Liver (tissue), 9 donors: ENCODE data around the gene SMIM24. TPM values are rescaled to one million over a fixed set of nuclear protein-coding genes. Genes with fewer than 3 reads are reported as not detected.

Experiments
- DNase-seq: peaks from one replicate; pipeline ENCODE4 v3.0.0-alpha.2; 2017; ENCODE audit warnings: low spot score
- H3K27ac ChIP-seq, 2 donors: one replicate each; pipeline ENCODE4 v1.7.0; 2013; ENCODE audit warnings: inconsistent platforms in 2 of 2, low read length in 2 of 2, control low read depth in 1 of 2, low read depth in 1 of 2, mild to moderate bottlenecking in 1 of 2
- H3K27me3 ChIP-seq, 4 donors: one replicate each; pipeline versions ENCODE4 v1.6.1 to v1.7.0; 2013; ENCODE audit warnings: low read length in 3 of 4, inconsistent platforms in 1 of 4, mild to moderate bottlenecking in 1 of 4, moderate library complexity in 1 of 4; ENCODE audit not compliant: control insufficient read depth in 4 of 4, insufficient read depth in 4 of 4
- H3K36me3 ChIP-seq, 4 donors: one replicate each; pipeline versions ENCODE4 v1.6.1 to v1.7.0; 2013; ENCODE audit warnings: low read length in 3 of 4, mild to moderate bottlenecking in 3 of 4, low read depth in 1 of 4, moderate library complexity in 1 of 4; ENCODE audit not compliant: control insufficient read depth in 4 of 4, insufficient read depth in 3 of 4
- H3K4me1 ChIP-seq, 4 donors: one replicate each; pipeline versions ENCODE4 v1.6.1 to v1.7.0; 2013; ENCODE audit warnings: low read length in 3 of 4, mild to moderate bottlenecking in 3 of 4, moderate library complexity in 1 of 4; ENCODE audit not compliant: control insufficient read depth in 4 of 4, insufficient read depth in 4 of 4
- H3K4me3 ChIP-seq, 3 donors: one replicate each; pipeline versions ENCODE4 v1.6.1 to v1.7.0; 2013; ENCODE audit warnings: low read length in 3 of 3, control low read depth in 1 of 3, low read depth in 1 of 3, mild to moderate bottlenecking in 1 of 3
- H3K9ac ChIP-seq, 2 donors: one replicate each; pipeline ENCODE4 v1.7.0; 2013; ENCODE audit warnings: low read length in 2 of 2, mild to moderate bottlenecking in 2 of 2, moderate library complexity in 2 of 2, control low read depth in 1 of 2, low read depth in 1 of 2
- H3K9me3 ChIP-seq, 4 donors: one replicate each; pipeline versions ENCODE4 v1.6.1 to v1.7.0; 2013; ENCODE audit warnings: low read length in 3 of 4; ENCODE audit not compliant: control insufficient read depth in 4 of 4
- EGR1 ChIP-seq, 2 donors: IDR thresholded peaks; 2 replicates each; pipeline ENCODE4 v1.6.1; 2016 to 2018; ENCODE audit warnings: antibody characterized with exemption in 2 of 2, low read depth in 2 of 2
- FOXA1 ChIP-seq: IDR thresholded peaks from 2 replicates; pipeline ENCODE4 v1.6.1; 2016; ENCODE audit warnings: antibody characterized with exemption
- FOXA2 ChIP-seq: IDR thresholded peaks from 2 replicates; pipeline ENCODE4 v1.6.1; 2016; ENCODE audit warnings: antibody characterized with exemption
- GABPA ChIP-seq, 2 donors: IDR thresholded peaks in 1 of 2; conservative IDR thresholded peaks in 1 of 2; 2 replicates each; pipeline ENCODE4 v1.6.1; 2016; ENCODE audit warnings: antibody characterized with exemption in 2 of 2, mild to moderate bottlenecking in 1 of 2, moderate library complexity in 1 of 2
- HNF4A ChIP-seq, 2 donors: conservative IDR thresholded peaks; 2 replicates each; pipeline ENCODE4 v1.6.1; 2016; ENCODE audit warnings: antibody characterized with exemption in 2 of 2, mild to moderate bottlenecking in 2 of 2
- HNF4G ChIP-seq: IDR thresholded peaks from 2 replicates; pipeline ENCODE4 v1.6.1; 2016; ENCODE audit warnings: antibody characterized with exemption
- JUND ChIP-seq, 2 donors: IDR thresholded peaks; 2 replicates each; pipeline ENCODE4 v1.6.1; 2016; ENCODE audit warnings: antibody characterized with exemption in 2 of 2
- NR2F2 ChIP-seq: IDR thresholded peaks from 2 replicates; pipeline ENCODE4 v1.6.1; 2016; ENCODE audit warnings: antibody characterized with exemption
- RAD21 ChIP-seq, 2 donors: IDR thresholded peaks; 2 replicates each; pipeline ENCODE4 v1.6.1; 2016; ENCODE audit warnings: antibody characterized with exemption in 2 of 2, mild to moderate bottlenecking in 2 of 2
- REST ChIP-seq: IDR thresholded peaks from 2 replicates; pipeline ENCODE4 v1.6.1; 2016; ENCODE audit warnings: antibody characterized with exemption, mild to moderate bottlenecking
- RXRA ChIP-seq, 2 donors: IDR thresholded peaks; 2 replicates each; pipeline ENCODE4 v1.6.1; 2017 to 2018; ENCODE audit warnings: antibody characterized with exemption in 2 of 2, mild to moderate bottlenecking in 1 of 2
- SP1 ChIP-seq: IDR thresholded peaks from 2 replicates; pipeline ENCODE4 v1.6.1; 2018; ENCODE audit warnings: antibody characterized with exemption, mild to moderate bottlenecking
- TAF1 ChIP-seq: conservative IDR thresholded peaks from 2 replicates; pipeline ENCODE4 v1.6.1; 2016; ENCODE audit warnings: antibody characterized with exemption, mild to moderate bottlenecking
- YY1 ChIP-seq: IDR thresholded peaks from 2 replicates; pipeline ENCODE4 v1.6.1; 2016; ENCODE audit warnings: antibody characterized with exemption, mild to moderate bottlenecking
- WGBS: extraction: QIAGEN DNeasy Blood & Tissue Kit; methylation state at CpG from one replicate; pipeline ENCODE4 v1.1.7; 2013; 5-methylcytosine and 5-hydroxymethylcytosine counted together
- polyA plus RNA-seq, 2 donors: library from polyadenylated mRNA; stranded (reverse) in 1 of 2; unstranded in 1 of 2; fragments of 200-250 nt in 1 of 2; fragments of >200 nt in 1 of 2; fragmentation: Nextera tagmentation in 1 of 2; extraction: Ambion mirVana in 1 of 2; gene quantifications; one replicate each; pipeline versions ENCODE4 v1.2.1 to v1.2.3, GENCODE V29; 2013 to 2015
- total RNA-seq, 2 donors: library from RNA; depleted of rRNA; stranded (reverse); fragments of >200 nt; gene quantifications; one replicate each; pipeline ENCODE4 v1.2.3, GENCODE V29; 2014
- TF ChIP-seq, protein P1 (sequence below): IDR thresholded peaks from 2 replicates; pipeline ENCODE4 v1.6.1; 2016; ENCODE audit warnings: antibody characterized with exemption
- TF ChIP-seq, protein P2 (sequence below): fragments of 150-350 bp; IDR thresholded peaks from 2 replicates; pipeline ENCODE4 v1.5.1; 2017; ENCODE audit warnings: improper control_type of control experiment, low read depth, low read length; ENCODE audit not compliant: missing input control
- TF ChIP-seq, protein P3 (sequence below): IDR thresholded peaks from 2 replicates; pipeline ENCODE4 v1.6.1; 2016; ENCODE audit warnings: antibody characterized with exemption
- TF ChIP-seq, protein P4 (sequence below): IDR thresholded peaks from 2 replicates; pipeline ENCODE4 v1.6.1; 2016; ENCODE audit warnings: antibody characterized with exemption
- donor health status: healthy.
- donor health status: healthy.
- donor health status: healthy.
- donor health status: healthy.
- donor health status: healthy.

SMIM24 gene
- total and polyA plus RNA-seq, 4 donors, result 0.17 to 13.7 (median 2.8) TPM

DNA sequence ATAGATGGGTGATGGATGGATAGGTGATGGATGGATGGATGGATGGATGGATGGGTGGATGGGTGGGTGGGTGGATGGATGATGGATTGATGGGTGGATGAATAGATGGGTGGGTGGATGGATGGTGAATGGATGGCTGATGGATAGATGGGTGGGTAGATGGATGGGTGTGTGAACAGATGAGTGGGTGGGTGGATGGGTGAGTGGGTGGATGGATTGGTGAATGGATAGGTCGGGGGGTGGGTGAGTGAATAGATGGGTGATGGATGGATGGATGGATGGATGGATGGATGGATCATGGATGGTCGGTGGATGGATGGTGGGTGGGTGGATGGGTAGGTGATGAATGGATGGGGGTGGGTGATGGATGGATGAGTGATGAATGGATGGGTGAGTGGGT is 3.5 kb downstream of the SMIM24 start:
- H3K4me3 ChIP-seq, result no peak overlapping the region
- H3K27ac ChIP-seq, result no peak overlapping the region
- TF ChIP-seq TAF1 (no peak), JUND (IDR thresholded peaks at IDR 0.05) (no peak), FOXA1 (no peak), HNF4A (conservative IDR thresholded peaks at IDR 0.05) (no peak), FOXA2 (no peak), YY1 (no peak), HNF4G (no peak), EGR1 (IDR thresholded peaks at IDR 0.05; ENCODE audit: low read depth in 2 of 2) (no peak), REST (no peak), RAD21 (IDR thresholded peaks at IDR 0.05) (no peak), RXRA (IDR thresholded peaks at IDR 0.05) (no peak), GABPA (IDR thresholded peaks at IDR 0.05 in 1 of 2, conservative IDR thresholded peaks at IDR 0.05 in 1 of 2) (no peak), NR2F2 (no peak), SP1 (no peak)
- TF ChIP-seq, protein P1, sequence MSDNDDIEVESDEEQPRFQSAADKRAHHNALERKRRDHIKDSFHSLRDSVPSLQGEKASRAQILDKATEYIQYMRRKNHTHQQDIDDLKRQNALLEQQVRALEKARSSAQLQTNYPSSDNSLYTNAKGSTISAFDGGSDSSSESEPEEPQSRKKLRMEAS, result no peak
- TF ChIP-seq, protein P2, sequence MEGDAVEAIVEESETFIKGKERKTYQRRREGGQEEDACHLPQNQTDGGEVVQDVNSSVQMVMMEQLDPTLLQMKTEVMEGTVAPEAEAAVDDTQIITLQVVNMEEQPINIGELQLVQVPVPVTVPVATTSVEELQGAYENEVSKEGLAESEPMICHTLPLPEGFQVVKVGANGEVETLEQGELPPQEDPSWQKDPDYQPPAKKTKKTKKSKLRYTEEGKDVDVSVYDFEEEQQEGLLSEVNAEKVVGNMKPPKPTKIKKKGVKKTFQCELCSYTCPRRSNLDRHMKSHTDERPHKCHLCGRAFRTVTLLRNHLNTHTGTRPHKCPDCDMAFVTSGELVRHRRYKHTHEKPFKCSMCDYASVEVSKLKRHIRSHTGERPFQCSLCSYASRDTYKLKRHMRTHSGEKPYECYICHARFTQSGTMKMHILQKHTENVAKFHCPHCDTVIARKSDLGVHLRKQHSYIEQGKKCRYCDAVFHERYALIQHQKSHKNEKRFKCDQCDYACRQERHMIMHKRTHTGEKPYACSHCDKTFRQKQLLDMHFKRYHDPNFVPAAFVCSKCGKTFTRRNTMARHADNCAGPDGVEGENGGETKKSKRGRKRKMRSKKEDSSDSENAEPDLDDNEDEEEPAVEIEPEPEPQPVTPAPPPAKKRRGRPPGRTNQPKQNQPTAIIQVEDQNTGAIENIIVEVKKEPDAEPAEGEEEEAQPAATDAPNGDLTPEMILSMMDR, result no peak
- TF ChIP-seq, protein P3, sequence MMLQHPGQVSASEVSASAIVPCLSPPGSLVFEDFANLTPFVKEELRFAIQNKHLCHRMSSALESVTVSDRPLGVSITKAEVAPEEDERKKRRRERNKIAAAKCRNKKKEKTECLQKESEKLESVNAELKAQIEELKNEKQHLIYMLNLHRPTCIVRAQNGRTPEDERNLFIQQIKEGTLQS, result no peak
- TF ChIP-seq, protein P4, sequence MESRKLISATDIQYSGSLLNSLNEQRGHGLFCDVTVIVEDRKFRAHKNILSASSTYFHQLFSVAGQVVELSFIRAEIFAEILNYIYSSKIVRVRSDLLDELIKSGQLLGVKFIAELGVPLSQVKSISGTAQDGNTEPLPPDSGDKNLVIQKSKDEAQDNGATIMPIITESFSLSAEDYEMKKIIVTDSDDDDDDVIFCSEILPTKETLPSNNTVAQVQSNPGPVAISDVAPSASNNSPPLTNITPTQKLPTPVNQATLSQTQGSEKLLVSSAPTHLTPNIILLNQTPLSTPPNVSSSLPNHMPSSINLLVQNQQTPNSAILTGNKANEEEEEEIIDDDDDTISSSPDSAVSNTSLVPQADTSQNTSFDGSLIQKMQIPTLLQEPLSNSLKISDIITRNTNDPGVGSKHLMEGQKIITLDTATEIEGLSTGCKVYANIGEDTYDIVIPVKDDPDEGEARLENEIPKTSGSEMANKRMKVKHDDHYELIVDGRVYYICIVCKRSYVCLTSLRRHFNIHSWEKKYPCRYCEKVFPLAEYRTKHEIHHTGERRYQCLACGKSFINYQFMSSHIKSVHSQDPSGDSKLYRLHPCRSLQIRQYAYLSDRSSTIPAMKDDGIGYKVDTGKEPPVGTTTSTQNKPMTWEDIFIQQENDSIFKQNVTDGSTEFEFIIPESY, result no peak
- H3K4me1 ChIP-seq, result peaks cover 0 to 3% (median 2%) of the 10 kb centered on the region in 4 donors
- no peaks in the 10 kb centered on the region for H3K9me3 ChIP-seq
- H3K27me3 ChIP-seq, result peaks cover 0 to 2% (median 0%) of the 10 kb centered on the region in 4 donors
- no peaks in the 10 kb centered on the region for H3K36me3 ChIP-seq
- DNase-seq, result no peak
- WGBS, result 88% methylated on average over 2 of the region's 2 CpGs
- H3K9ac ChIP-seq, result no peak overlapping the region
